GM19023 (cell line): Measurements from ENCODE around the gene DNAJB8.

Experiments used
- ATAC-seq: cut with Tn5 transposase; IDR thresholded peaks from one replicate; pipeline ENCODE4 v1.9.1; 2021; ENCODE audit warnings: mild to moderate bottlenecking, moderate library complexity; ENCODE audit not compliant: unreplicated experiment

The DNAJB8 gene

DNA sequence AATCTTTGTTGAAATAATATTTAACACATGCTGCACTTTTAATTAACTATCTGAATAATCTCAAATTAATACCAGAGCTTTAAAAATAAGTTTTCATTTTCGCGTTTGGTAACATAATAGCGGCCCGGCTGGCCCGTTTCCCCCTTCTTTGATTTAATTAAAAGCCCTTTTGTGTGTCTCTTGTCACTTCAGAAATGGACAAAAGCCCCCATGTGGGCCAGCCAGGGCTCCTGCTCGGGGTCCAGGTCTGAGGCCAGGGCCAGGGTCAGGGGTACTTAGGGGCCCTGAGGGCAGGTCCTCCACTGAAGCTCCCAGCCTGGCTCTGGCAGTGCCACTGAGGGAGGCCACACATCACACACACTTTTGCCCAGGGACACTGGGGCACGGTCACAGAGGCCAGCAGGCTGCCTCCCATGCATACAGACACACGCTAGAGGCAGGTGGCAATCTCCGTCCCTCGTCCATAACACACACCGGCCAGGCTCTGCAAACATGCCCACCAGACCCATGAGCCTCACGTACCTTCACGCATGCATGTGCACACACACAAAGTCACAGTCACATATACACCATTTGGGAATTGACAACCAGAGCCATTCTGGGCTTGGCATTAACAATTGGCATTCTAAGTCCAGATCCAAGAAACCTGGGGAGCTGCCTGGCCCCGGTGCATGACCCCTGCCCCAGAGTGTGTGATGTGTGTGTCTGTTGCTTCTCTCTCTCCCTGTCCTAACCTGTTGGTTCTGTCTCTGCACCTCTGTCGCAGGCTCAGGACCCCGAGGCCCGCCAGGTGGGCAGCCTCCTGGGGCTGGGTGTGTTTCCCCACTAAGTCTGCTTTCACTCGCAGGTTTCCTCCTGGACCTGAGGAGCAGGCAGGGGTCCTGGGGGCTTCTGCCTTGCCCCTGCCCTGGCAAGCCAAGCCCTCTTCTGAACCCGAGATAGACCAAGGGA is 38.5 kb downstream of the DNAJB8 start:
- ATAC-seq: no peak

DNA sequence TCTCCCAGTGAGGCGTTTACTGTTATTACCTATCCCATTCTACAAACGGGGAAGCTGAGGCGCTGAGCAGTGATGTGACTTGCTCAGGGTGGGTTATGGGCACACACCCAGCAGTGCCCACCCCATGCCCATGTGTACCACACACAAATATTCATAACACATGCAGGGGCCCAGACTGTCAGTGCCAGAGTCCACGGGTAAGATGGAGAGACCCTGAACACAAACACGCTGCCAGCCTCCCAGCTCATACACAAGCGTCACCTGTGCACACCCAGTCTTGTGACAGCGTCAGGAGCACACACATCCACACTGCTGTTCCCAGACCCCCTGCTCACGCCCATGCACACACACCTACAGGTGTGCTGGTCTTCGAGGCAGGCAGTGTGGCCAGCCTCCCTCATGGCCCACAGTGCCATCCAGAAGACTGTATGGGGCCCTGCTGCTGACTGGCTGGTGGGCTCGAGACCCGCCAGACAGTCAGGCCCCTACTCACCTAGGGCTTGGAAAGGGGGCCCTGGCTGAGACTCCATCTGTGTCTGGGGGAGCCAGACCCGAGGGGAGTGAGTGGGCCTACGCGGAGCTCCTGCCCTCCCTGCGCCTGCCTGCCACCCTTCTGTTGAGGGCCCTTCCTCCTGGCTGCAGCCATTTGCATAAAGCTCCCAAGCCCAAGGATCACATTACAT is 39.4 kb downstream of the DNAJB8 start:
- ATAC-seq: no peak

DNA sequence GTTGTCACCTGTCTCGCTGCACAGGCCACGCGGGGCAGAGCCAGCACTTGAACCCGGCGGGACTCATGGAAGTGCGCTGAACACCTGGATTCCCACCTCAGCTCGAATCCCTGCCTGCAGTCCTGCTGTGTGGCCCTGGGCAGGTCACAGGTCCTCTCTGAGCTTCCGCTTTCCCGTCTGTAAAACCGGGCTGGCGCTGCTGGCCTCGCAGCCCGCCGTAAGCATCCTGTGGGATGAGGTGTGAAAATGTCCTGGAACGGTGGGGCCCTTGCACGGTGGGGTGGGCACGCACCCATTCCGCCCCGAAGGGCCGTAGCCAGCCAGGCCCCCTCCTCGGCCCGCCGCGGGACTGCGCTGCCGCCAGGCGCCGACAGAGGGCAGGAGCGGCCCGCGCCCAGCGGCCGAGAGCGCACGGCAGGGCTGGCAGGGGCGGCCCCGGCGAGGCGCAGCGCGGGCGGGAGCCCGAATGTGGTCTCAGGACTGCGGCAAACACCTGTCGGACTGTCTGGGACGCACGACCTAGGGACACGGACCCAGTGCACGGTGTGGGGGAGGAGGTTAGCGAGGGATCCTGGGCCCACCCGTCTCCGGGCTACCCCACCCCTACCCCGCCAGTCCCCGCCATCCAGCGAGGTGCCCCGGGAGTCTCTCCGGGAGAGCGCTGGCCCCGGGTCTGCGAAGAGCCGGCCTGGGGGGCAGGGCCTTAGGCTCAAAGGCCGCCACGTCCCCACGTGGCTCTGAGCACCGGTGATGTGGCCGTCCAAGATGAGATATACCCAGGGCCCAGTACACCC is 40.4 kb downstream of the DNAJB8 start:
- peak; percentile 87 for ATAC-seq

DNA sequence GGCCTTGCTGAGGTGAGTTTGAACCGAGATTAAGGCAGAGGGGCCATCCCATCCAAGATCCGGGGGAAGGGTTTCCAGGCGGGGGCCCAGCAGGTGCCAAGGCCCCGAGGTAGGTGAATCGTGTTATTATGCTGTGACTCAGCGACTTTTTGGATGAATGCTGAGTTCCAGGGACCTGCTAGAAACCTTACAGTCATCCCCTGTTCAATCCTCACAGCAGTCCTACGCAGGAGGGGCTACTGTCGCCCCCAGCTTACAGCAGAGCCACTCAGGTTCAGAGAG is 40.9 kb downstream of the DNAJB8 start:
- ATAC-seq: no peak

GRCh38 chr3:128425142-128425845 is 41.4 kb downstream of the DNAJB8 start:
- no peak for ATAC-seq

DNA sequence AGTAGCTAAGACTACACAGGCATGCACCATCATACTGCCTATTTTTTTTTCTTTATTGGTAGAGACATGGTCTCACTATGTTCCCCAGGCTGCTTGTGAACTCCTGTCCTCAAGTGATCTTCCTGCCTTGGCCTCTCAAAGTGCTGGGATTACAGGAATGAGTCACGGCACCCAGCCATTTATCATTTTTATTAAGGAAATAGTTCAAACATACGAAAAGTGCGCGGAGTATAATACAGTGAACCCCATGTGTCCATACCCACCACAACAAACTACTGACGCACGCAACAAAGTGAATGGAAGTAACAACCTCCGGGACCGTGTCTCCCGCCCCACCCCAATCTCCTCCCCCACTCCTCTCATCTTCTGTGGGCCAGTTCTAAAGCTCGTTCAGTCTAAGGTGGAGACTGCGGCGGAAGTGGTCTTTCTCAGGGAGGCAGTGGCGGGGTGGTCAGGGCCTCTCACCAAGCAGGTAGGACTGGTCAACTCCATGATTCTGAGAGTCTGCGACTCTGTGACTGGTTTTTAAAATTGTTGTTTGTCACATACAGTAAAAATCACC is 42.1 kb downstream of the DNAJB8 start:
- ATAC-seq: no peak

DNA sequence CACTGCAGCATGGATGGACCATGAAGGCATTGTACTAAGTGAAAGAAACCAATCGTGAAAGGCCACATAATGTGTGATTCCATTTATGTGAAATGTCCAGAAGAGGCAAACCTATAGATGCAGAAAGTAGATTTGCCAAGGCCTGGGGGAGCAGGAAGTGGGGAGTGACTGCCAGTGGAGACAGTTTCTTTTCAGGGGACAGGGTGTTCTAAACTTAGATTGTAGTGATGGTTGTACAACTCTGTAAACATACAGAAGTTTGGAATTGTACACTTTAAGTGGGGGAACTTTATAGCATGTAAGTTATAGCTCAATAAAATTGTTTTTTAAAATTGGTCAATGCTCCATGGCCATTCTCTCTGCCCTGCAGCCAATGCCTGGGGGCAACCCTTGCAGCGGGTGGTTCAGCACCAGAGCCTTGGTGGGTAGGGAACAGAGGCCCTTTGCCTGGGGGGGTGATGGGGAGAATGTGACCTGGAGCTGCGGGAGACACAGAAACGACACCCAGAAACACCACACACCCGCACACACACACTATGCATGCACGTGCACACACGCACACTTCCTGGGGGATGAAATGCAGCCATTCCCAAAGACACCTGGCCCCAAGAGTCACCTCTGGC is 43.1 kb downstream of the DNAJB8 start:
- ATAC-seq: no peak

- ATAC-seq: no peak
These were observed 43.7 kb downstream of the DNAJB8 start for GRCh38 chr3:128422762-128423524.

DNA sequence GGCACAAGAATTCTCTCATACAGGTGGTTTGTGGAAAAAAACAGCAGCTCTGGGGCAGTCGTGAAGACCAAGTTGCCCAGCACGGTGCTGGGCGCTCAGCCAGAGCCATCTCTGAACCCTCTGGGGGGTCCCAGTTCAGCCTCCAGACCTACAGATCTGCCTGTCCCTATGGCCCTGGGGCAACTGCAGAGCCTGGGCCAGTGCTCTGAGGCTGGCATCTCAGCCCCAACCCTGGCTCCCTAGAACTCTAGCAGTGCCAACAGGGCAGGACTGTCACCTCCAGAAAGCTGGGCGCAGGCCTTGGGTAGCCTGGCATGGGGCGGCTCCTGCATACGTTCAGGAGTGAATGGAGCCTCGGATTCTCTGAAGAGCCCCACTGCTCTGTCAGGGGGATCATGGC is 44.7 kb downstream of the DNAJB8 start:
- no peak for ATAC-seq

- no peak for ATAC-seq
These were observed 45.3 kb downstream of the DNAJB8 start for GRCh38 chr3:128421439-128421836.

DNA sequence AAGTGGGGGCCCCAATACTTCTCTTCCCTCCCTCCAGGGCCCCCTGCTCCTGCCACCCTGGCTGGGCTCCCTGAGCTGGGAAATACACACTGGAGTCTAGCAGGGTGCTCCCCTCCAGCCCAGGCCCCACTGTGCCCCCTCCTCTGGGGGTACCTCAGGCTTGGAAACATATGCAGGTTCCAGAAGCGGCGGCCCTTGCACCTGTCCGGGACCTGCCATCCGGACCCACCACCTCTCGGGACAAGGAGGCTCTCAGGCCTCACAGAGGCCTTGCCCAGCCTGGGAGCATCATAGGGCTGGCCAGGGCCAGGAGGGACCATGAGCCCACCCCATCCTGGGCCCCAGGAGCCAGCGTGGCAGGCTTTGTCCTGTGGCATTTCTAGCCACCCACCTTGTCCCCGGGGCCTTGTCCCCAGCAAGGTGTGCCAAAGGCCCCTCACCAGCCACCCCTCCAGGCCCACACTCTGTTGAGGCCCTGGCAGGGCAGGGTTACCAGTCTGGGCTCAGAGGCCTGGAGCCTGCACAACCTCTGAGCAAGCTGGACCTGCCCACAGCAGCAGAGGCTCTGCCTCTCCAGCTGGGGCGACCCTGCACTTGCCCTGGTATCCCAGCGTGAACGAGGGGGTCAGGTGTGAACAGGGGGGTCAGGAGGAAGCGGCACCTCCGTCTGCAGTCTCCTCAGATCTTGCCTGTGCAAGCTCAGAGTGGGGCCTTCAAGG is 45.8 kb downstream of the DNAJB8 start:
- no peak for ATAC-seq

DNA sequence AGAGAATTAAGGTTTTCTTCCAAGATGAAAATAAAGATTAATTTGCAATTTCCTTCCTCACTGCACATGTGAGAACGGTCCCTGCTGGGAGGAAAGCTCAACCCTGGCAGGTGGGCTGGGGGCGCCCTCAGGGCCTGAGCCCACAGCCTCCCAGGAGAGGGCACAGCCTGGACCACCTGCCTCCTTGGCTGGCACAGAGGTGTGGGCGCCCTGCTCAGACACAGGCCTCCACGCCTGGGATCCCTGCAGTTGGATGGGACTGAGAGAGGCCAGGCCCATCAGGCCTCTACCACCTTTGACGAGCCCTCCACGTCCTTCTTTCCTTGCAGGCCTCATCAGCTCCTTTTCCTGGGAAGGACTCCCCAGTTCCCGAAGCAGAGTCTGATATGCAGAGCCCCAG is 46.4 kb downstream of the DNAJB8 start:
- ATAC-seq: no peak

- ATAC-seq: no peak
These were observed 47.4 kb downstream of the DNAJB8 start for GRCh38 chr3:128419311-128419710.

- no peak for ATAC-seq
These were observed 47.8 kb downstream of the DNAJB8 start for GRCh38 chr3:128418900-128419299.

DNA sequence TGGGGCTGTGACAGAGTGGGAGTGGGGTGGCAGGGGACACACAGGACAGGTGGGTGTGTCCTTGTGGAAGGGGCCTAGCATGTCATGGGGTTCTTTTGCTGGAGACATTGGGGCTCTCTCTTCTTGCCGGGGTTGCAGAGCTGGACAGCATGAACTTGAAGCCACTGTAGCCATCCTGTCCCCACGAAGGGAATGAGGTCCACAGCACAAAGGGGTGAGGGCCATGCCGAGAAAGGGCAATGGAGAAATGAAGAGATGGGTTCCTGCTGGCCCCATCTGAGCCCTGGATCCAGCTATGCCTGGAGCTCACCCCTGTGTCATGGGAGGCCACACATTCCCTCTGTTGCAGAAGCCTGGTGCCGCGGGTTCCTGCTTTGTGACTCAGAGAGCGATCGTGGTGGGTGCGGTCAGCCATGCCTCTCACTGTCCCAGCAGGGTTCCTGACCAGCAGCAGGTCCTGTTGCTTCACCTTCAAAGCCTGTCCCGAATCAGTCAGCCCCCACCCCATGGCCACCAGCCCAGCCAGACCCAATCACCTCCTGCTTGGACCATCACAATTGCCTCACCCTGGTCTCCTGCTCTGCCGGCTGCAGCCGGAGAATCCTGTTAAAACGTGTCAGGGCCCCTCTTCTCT is 50.0 kb downstream of the DNAJB8 start:
- ATAC-seq: no peak

DNA sequence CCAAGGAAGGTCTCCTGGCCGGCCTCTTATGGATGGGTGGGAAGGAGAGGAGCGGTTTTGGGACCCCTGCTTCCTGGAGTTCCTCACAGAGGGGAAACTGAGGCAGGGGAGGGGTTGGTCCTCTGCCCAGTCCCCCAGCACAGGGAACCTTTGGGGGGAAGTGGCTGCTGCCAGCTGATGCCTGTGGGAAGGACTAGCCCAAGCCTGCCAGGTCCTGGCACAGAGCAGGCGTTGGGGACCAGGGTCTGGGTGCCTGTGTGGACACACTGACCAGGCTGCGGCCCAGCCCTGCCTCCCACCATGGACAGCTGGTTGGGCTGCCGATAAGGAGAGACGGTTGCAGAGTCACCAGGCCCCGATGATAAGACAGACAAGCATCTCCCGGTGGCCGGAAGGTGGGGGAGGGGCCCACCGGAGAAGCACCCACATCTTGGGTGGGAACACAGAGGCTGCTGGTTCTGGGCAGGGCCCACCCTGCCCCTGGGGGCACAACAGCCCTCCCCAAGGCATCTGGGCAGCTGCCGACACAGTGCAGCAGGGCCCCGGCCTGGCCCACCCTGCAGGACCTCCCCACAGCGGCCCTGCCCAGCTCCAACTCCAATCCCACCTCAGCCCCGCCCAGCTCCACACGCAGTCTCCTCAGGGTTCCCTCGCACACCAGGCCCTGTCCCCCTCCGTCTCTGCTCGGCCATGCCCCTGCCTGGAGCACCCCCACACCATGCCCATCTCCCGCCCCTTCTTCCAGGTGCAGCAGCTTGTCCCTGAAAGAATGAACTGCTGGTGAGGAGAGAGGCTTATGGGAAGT is 50.7 kb downstream of the DNAJB8 start:
- no peak for ATAC-seq

DNA sequence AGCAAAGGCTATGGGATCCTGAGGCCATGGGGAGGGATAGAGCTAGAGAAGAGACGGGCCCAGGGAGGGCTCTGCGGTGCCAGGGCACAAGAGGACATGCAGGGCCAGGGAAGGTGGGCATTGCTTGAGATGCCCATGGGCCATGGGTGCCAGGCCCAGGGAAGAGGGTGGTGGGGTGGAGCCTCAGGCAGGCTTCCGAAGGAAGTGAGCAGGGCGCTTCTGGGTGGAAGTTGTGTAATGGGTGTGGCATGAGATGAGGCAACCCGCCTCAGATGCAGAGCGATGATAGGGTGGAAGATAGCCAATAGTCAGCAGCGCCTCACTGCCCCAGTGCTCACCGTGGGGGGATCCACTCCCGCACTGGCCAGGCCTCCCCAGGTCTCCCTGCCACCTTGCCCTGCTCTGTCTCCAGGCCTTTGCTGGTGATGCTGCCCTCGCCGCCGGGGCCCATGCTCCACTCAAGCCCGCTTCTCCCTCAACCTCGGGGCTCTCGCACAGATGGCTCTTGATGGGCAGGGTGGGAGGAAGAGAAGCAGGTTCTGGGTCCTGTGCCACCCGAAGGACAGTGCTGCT is 51.4 kb downstream of the DNAJB8 start:
- no peak for ATAC-seq
